Measurements from ENCODE around the gene APOB.
A peak's percentile ranks its signal among the peaks of the same experiment; 100 is the strongest.

APOB gene

GRCh38 chr2:21042958-21043743 lies 722 bp downstream of the APOB start:
- DNase-seq = peak; percentile 58
- peak; percentile 98 for TF ChIP-seq CTCF (IDR thresholded peaks at IDR 0.05; ENCODE audit: low read depth, low read length)
- H3K27me3 ChIP-seq (ENCODE audit: insufficient read depth, low read depth, severe bottlenecking) = peaks cover 52% of the 10 kb centered on the region
- H3K4me3 ChIP-seq (ENCODE audit: low read depth, low read length) = no peak overlapping the region
- H3K36me3 ChIP-seq = no peaks in the 10 kb centered on the region
- H3K9me3 ChIP-seq (ENCODE audit: severe bottlenecking) = no peaks in the 10 kb centered on the region
- H3K27ac ChIP-seq = no peak overlapping the region

GRCh38 chr2:21042708-21042957 lies 1.2 kb downstream of the APOB start:
- Histone ChIP-seq H3K9me3 (ENCODE audit: severe bottlenecking) (no peaks in the 10 kb centered on the region), H3K27ac (no peak overlapping the region), H3K27me3 (ENCODE audit: insufficient read depth, low read depth, severe bottlenecking) (peaks cover 54% of the 10 kb centered on the region), H3K4me3 (ENCODE audit: low read depth, low read length) (no peak overlapping the region), H3K36me3 (no peaks in the 10 kb centered on the region)
- no peak for DNase-seq
- TF ChIP-seq CTCF (IDR thresholded peaks at IDR 0.05; ENCODE audit: low read depth, low read length) = no peak

- H3K27ac ChIP-seq = no peak overlapping the region
- no peaks in the 10 kb centered on the region for H3K9me3 ChIP-seq (ENCODE audit: severe bottlenecking)
- peaks cover 58% of the 10 kb centered on the region for H3K27me3 ChIP-seq (ENCODE audit: insufficient read depth, low read depth, severe bottlenecking)
- no peaks in the 10 kb centered on the region for H3K36me3 ChIP-seq
- no peak overlapping the region for H3K4me3 ChIP-seq (ENCODE audit: low read depth, low read length)
- no peak for DNase-seq
- TF ChIP-seq CTCF (IDR thresholded peaks at IDR 0.05; ENCODE audit: low read depth, low read length) = no peak
Measured at GRCh38 chr2:21041943-21042707, 1.7 kb downstream of the APOB start.

- peaks cover 62% of the 10 kb centered on the region for H3K27me3 ChIP-seq (ENCODE audit: insufficient read depth, low read depth, severe bottlenecking)
- no peak for TF ChIP-seq CTCF (IDR thresholded peaks at IDR 0.05; ENCODE audit: low read depth, low read length)
- H3K9me3 ChIP-seq (ENCODE audit: severe bottlenecking) = no peaks in the 10 kb centered on the region
- H3K36me3 ChIP-seq = no peaks in the 10 kb centered on the region
- no peak overlapping the region for H3K4me3 ChIP-seq (ENCODE audit: low read depth, low read length)
- no peak for DNase-seq
- H3K27ac ChIP-seq = no peak overlapping the region
Measured at GRCh38 chr2:21041462-21041861, 2.4 kb downstream of the APOB start.

GRCh38 chr2:21040468-21041377 lies 3.1 kb downstream of the APOB start:
- no peaks in the 10 kb centered on the region for H3K36me3 ChIP-seq
- no peak overlapping the region for H3K4me3 ChIP-seq (ENCODE audit: low read depth, low read length)
- H3K27me3 ChIP-seq (ENCODE audit: insufficient read depth, low read depth, severe bottlenecking) = peaks cover 65% of the 10 kb centered on the region
- H3K27ac ChIP-seq = no peak overlapping the region
- no peak for TF ChIP-seq CTCF (IDR thresholded peaks at IDR 0.05; ENCODE audit: low read depth, low read length)
- DNase-seq = no peak
- H3K9me3 ChIP-seq (ENCODE audit: severe bottlenecking) = no peaks in the 10 kb centered on the region
